GM18858 (cell line): ENCODE measurements around the gene LPAR1.

Experiments used
- ATAC-seq: cut with Tn5 transposase; IDR thresholded peaks from one replicate; pipeline ENCODE4 v1.9.1; 2021; ENCODE audit not compliant: unreplicated experiment

The LPAR1 gene

DNA sequence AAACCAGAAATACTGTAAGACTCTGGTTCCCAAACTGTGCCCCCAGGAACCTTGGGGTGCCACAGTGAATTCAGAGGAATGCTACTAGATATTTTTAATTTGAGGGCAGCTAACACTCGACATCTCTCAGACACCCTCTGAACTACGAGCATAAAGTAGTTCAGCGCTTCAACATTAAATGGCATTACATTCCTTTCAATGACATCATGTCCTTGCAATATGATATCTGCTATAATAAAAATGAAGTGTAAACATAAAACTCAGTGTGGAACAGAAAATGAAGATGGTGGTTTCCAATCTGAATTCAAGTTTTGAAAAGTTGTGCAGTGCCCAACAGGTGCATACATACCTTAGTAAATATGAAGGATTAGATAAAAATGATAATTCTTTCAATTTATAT lies 116.1 kb downstream of the LPAR1 start:
- no peak for ATAC-seq

GRCh38 chr9:110921705-110922104 lies 116.6 kb downstream of the LPAR1 start:
- ATAC-seq, result no peak

GRCh38 chr9:110919609-110920008 lies 118.7 kb downstream of the LPAR1 start:
- no peak for ATAC-seq

DNA sequence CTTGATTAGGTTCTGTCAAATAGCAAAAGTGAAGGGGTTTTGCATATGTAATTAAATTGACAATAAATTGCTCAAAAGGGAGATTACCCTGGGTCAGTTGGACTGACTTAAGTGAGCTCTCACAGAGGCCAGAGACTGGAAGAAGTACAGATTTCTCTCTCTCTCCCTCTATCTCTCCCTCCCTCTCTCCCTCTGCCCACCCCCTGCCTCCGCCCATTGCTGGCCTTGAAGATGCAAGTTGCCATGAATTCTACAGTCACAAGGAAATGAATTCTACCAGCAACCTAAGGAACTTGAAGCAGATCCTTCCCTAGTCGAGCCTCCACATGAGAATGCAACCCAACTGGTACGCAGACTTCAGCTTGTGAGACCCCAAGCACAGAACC lies 119.2 kb downstream of the LPAR1 start:
- ATAC-seq, result no peak

- ATAC-seq, result no peak
Observed at GRCh38 chr9:110918316-110919049, 119.8 kb downstream of the LPAR1 start.

- no peak for ATAC-seq
Observed at GRCh38 chr9:110916403-110916802, 121.9 kb downstream of the LPAR1 start.

- ATAC-seq, result no peak
Observed at GRCh38 chr9:110912419-110913291, 125.6 kb downstream of the LPAR1 start.

GRCh38 chr9:110911659-110912418 lies 126.4 kb downstream of the LPAR1 start:
- ATAC-seq, result no peak

DNA sequence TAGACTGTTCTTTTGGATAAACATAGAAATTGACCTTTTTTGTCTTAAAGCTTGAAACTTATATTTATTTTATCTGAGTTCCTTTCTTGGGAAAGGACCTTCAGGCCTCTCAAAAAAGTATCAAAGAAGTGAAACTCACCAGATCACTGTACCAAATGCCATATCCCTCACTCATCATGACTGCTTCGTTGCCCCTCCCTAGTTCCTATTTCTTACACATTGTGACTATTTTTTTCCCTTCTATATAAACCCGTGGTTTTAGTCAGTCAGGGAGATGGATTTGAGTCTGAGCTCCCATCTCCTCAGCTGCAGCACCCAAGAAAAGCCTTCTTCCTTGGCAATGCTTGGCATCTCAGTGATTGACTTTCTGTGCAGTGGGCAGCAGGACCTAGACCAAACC lies 129.4 kb downstream of the LPAR1 start:
- no peak for ATAC-seq

DNA sequence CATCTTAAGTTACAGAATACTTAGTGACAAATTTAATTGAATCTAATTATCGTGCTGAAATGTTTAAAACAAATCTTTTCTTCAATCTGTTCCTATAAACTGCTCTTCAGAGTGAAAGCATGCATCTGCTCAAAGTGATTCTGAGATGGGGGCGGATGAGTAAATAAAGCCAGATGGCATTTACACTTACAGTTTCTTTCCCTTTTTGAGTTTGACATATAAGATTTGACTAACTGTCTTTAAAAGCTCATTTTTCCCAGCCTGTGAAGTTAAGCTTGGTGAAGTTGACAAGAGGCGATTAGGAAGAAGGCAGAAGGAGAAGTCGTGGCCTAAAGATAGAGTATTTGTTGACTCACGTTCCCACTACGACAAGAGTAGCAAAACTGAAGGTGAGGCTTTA lies 137.4 kb downstream of the LPAR1 start:
- ATAC-seq, result no peak

DNA sequence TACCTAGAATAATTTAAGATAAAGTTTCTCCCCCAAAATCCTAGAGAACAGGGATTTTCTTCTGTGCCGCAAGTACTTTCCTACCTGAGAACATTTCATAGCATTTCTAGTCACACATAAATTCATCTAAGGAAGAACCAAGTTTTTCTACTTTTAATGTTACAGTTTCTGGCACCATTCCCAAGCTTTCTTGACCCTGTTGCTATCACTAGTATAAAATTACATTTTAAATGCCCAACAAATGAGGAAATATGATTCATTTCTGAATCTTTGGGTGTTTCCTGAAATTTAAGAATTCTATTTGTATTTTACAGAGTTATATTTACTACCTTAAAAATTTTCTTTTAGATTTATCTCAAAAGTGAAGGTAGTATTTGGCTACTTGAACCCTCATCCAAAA lies 137.8 kb downstream of the LPAR1 start:
- ATAC-seq, result no peak

DNA sequence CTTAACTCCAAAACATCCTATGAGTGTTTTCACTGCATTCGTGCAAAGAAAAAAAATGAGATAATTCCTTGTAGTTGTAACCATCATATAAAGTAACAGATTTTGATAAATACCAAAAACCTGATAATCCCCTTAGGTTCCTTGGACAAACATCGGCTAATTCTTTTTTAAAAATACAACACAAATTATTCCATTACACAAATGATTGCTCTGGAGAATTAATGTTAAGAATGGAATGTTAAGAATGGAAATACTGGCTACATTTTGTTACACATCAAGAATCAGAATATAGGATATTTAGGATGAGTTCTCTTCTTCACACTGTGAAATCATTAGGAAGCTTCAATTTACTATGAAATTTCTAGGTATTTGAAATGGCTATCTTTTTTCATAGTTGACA lies 139.4 kb downstream of the LPAR1 start:
- no peak for ATAC-seq

GRCh38 chr9:110898358-110898757 lies 139.9 kb downstream of the LPAR1 start:
- no peak for ATAC-seq

DNA sequence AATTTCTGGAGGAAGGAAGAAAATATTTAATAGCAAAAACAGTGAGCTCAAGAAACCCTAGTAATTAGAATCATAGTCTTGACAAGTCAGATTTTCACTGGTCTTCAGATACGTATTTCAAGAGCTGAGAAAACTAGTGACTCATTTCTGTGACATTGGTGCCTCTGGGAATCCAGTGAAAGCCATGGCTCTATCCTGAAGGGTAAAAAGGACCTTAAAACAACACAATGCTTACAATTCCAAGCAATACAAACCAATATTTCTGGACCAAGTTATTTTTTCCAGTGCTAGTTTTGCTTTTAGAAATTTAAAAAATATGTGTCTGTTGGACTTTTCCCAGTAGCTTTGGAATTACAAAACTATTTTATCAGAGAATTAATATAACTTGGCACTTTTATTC lies 140.3 kb downstream of the LPAR1 start:
- ATAC-seq, result no peak

GRCh38 chr9:110895147-110895905 lies 142.9 kb downstream of the LPAR1 start:
- ATAC-seq, result no peak

GRCh38 chr9:110894731-110895130 lies 143.5 kb downstream of the LPAR1 start:
- ATAC-seq, result no peak

- ATAC-seq, result no peak
Observed at GRCh38 chr9:110892689-110893088, 145.6 kb downstream of the LPAR1 start.

DNA sequence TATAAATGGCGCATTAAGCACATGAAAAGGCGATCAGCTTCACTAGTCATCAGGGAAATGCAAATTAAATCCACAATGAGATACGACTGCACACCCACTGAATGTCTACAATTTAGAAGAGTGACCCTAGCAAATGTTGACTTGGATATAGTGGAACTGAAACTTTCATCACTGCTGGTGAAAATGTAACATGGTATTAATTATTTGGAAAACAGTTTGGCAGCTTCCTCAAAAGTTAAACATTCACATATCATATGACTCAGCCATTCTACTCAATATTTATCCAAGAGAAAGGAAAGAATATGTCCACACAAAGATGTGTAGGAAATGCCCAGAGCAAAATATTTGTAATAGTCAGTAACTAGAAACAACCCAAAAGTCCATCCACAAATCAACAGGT lies 146.5 kb downstream of the LPAR1 start:
- no peak for ATAC-seq

GRCh38 chr9:110890416-110890815 lies 147.9 kb downstream of the LPAR1 start:
- ATAC-seq, result no peak

GRCh38 chr9:110887276-110887675 lies 151.0 kb downstream of the LPAR1 start:
- ATAC-seq, result no peak

DNA sequence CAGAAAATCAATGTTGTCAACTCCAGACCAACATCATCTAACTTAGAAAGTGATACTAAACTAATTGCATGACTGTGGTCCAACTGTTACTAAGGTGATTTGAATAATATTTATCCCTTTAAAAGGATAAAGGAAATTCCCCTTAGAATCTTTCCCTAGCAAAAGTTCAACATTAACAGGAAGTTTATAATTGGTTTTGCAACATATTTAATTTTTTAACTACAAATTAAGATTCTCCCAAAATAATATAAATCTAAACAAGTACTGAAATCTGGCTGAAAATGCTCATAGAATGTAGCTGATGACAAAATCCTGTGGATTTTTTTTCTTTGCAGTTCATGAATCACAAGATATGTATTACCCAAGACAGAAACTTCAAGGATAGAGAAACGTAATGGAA lies 151.4 kb downstream of the LPAR1 start:
- ATAC-seq, result no peak
